Heart right ventricle (tissue), 16 donors: ENCODE measurements around the gene RYR3. TPM values are rescaled to one million over a fixed set of nuclear protein-coding genes. Genes with fewer than 3 reads are reported as not detected.

Experiments used
- ATAC-seq, 8 donors: fragments of 200-7000 bp; cut with Tn5 transposase; one replicate each; pipeline ENCODE4 v1.9.1; 2020; ENCODE audit warnings: mild to moderate bottlenecking in 8 of 8, moderate library complexity in 8 of 8, moderate number of reproducible peaks in 1 of 8
- DNase-seq, 2 donors: peaks; one replicate each; pipeline ENCODE4 v3.0.0-alpha.2; 2020
- H3K27ac ChIP-seq, 10 donors: fragments of 200-600 bp; sonication (generic) in 2 of 10; one replicate each; pipeline versions ENCODE4 v1.5.0 to v1.8.0; 2020 to 2022; ENCODE audit warnings: mild to moderate bottlenecking in 3 of 10
- H3K27me3 ChIP-seq, 7 donors: fragments of 200-600 bp; one replicate each; pipeline ENCODE4 v1.8.0; 2021 to 2022; ENCODE audit warnings: mild to moderate bottlenecking in 2 of 7
- H3K36me3 ChIP-seq, 9 donors: fragments of 200-600 bp; sonication (generic) in 1 of 9; one replicate each; pipeline versions ENCODE4 v1.5.0 to v1.8.0; 2020 to 2022; ENCODE audit warnings: mild to moderate bottlenecking in 2 of 9
- H3K4me1 ChIP-seq, 9 donors: fragments of 200-600 bp; sonication (generic) in 1 of 9; one replicate each; pipeline versions ENCODE4 v1.5.0 to v1.8.0; 2020 to 2022; ENCODE audit warnings: mild to moderate bottlenecking in 4 of 9
- H3K4me3 ChIP-seq, 10 donors: fragments of 200-600 bp; sonication (generic) in 2 of 10; one replicate each; pipeline versions ENCODE4 v1.5.0 to v1.8.0; 2020 to 2022; ENCODE audit warnings: mild to moderate bottlenecking in 7 of 10, moderate library complexity in 2 of 10
- H3K9me3 ChIP-seq, 11 donors: fragments of 200-600 bp in 10 of 11; sonication (generic) in 2 of 11; one replicate each; pipeline versions ENCODE4 v1.5.0 to v1.8.0; 2013 to 2022; ENCODE audit warnings: mild to moderate bottlenecking in 2 of 11, control low read depth in 1 of 11, moderate library complexity in 1 of 11
- CTCF ChIP-seq, 9 donors: fragments of 200-600 bp; sonication (generic) in 2 of 9; IDR thresholded peaks; one replicate each; pipeline versions ENCODE4 v1.5.0 to v1.8.0; 2021 to 2022; ENCODE audit warnings: antibody characterized with exemption in 9 of 9, mild to moderate bottlenecking in 5 of 9, moderate library complexity in 1 of 9
- WGBS, 2 donors: extraction: QIAGEN DNeasy Blood & Tissue Kit; methylation state at CpG; one replicate each; pipeline ENCODE4 v1.1.7; 2013; ENCODE audit warnings: inconsistent platforms in 1 of 2; 5-methylcytosine and 5-hydroxymethylcytosine counted together
- intact Hi-C, 10 donors: fragments of 100-400 bp; cut with DNase I; formaldehyde crosslinking; loops; one replicate each; pipeline versions ENCODE4 v1.11.1 to v1.14.2; 2022
- polyA plus RNA-seq, 2 donors: library from polyadenylated mRNA; stranded (reverse); fragments of 200-250 nt; gene quantifications; one replicate each; pipeline ENCODE4 v1.2.3, GENCODE V29; 2013
- total RNA-seq, 10 donors: library from RNA; stranded (reverse); fragmentation: NEBNext Ultra II Directional in 3 of 10; extraction: Animal tissue kit (Norgen Biotek cat#: 25700) in 3 of 10; gene quantifications; one replicate each; pipeline versions ENCODE4 v1.2.1 to v1.2.4, GENCODE V29; 2021 to 2023
- donor health status: Arrhythmogenic right ventricular cardiomyopathy.
- donor health status: ischemic (EF 13 %, LVEDD 7.1; RV severe dilation, severe dysfunction).
- donor health status: healthy with polysubstance abuse.
- donor health status: DM: no; HTN: yes; CAD: no.
- donor health status: DM: no; HTN: no; CAD: no.
- donor health status: ischemic (EF 25% LVEDD 6.9; RV normal size, moderate dysfunction).
- donor health status: ischemic (EF 25% LVEDD 5.7; RV mildly dilated, moderate dysfunction).
- donor health status: healthy.
- donor health status: DM: yes; HTN: yes; CAD: no.
- donor health status: Ischemic cardiomyopathy.
- donor health status: ischemic (EF 35%, LVEDD 5.7; RV mildly dilated, moderate dysfunction).
- donor health status: nonischemic (EF 11% LVEDD 7.7; RV severe dilation, severe dysfunction).
- donor health status: DM: yes; HTN: yes; CAD: no.
- donor health status: PGD.
- donor health status: ischemic (EF 29% LVEDD 5.4; RV normal size, mild dysfunction).
- donor health status: nonischemic (EF 23%, LVEDD 6.1; RV moderate dilation, normal function).

RYR3 gene
- total and polyA plus RNA-seq, 12 donors = 0.02 to 1.00 (median 0.13) TPM; not detected in 2

GRCh38 chr15:33494306-33494705 is 183.5 kb downstream of the RYR3 start:
- H3K27ac ChIP-seq = no peak overlapping the region
- H3K9me3 ChIP-seq = peaks cover 0 to 3% (median 0%) of the 10 kb centered on the region in 11 donors
- H3K27me3 ChIP-seq = peaks cover 0 to 5% (median 0%) of the 10 kb centered on the region in 7 donors
- no peak for TF ChIP-seq CTCF (IDR thresholded peaks at IDR 0.05)
- intact Hi-C loops = no loop called here
- DNase-seq (no peak), ATAC-seq (no peak)
- H3K4me1 ChIP-seq = peaks cover 0 to 14% (median 0%) of the 10 kb centered on the region in 9 donors
- H3K36me3 ChIP-seq = no peaks in the 10 kb centered on the region
- no peak overlapping the region for H3K4me3 ChIP-seq

GRCh38 chr15:33500432-33501195 is 189.8 kb downstream of the RYR3 start:
- Histone ChIP-seq H3K4me3 (no peak overlapping the region), H3K27ac (no peak overlapping the region), H3K9me3 (no peaks in the 10 kb centered on the region), H3K36me3 (no peaks in the 10 kb centered on the region), H3K27me3 (peaks cover 0 to 5% (median 0%) of the 10 kb centered on the region in 7 donors), H3K4me1 (no peaks in the 10 kb centered on the region)
- no peak for TF ChIP-seq CTCF (IDR thresholded peaks at IDR 0.05)
- 49 to 52% methylated on average over 3 of the region's 3 CpGs for WGBS, 2 donors
- ATAC-seq = no peak
- no peak for DNase-seq
- intact Hi-C loops = no loop called here

GRCh38 chr15:33503681-33504080 is 192.9 kb downstream of the RYR3 start:
- H3K36me3 ChIP-seq = no peaks in the 10 kb centered on the region
- WGBS, 2 donors = 77% methylated on average over 5 of the region's 5 CpGs
- H3K27me3 ChIP-seq = no peaks in the 10 kb centered on the region
- no peaks in the 10 kb centered on the region for H3K9me3 ChIP-seq
- intact Hi-C loops = no loop called here
- ATAC-seq = no peak
- H3K4me1 ChIP-seq = no peaks in the 10 kb centered on the region
- no peak overlapping the region for H3K4me3 ChIP-seq
- no peak for DNase-seq
- TF ChIP-seq CTCF (IDR thresholded peaks at IDR 0.05) = no peak
- no peak overlapping the region for H3K27ac ChIP-seq

GRCh38 chr15:33506781-33507296 is 196.1 kb downstream of the RYR3 start:
- ATAC-seq (no peak), DNase-seq (no peak)
- Histone ChIP-seq H3K4me3 (no peak overlapping the region), H3K27ac (no peak overlapping the region), H3K4me1 (no peaks in the 10 kb centered on the region), H3K36me3 (no peaks in the 10 kb centered on the region), H3K27me3 (no peaks in the 10 kb centered on the region), H3K9me3 (no peaks in the 10 kb centered on the region)
- 31 to 42% methylated on average over 1 of the region's 1 CpG for WGBS, 2 donors
- no peak for TF ChIP-seq CTCF (IDR thresholded peaks at IDR 0.05)
- intact Hi-C loops = no loop called here
